Measurements from ENCODE around the gene RBMX2. TPM values are rescaled to one million over a fixed set of nuclear protein-coding genes. Genes with fewer than 3 reads are reported as not detected.

RBMX2 gene
- total and polyA plus RNA-seq, 11 donors, result 7.4 to 12.6 (median 11.0) TPM

- H3K9me3 ChIP-seq, result no peaks in the 10 kb centered on the region
- TF ChIP-seq CTCF (IDR thresholded peaks at IDR 0.05) (no peak), POLR2A (IDR thresholded peaks at IDR 0.05) (no peak)
- H3K4me1 ChIP-seq, result no peaks in the 10 kb centered on the region
- H3K4me3 ChIP-seq, result no peak within 1 kb of the TSS
- H3K27me3 ChIP-seq, result peaks cover 0 to 6% (median 0%) of the 10 kb centered on the region in 9 donors
- DNase-seq, result no peak
- 61 to 83% (median 67%) methylated on average over 4 of the region's 4 CpGs for WGBS, 4 donors
- intact Hi-C loops (cut with DNase I), result no loop called here
- no peaks in the 10 kb centered on the region for H3K36me3 ChIP-seq
- no peak within 1 kb of the TSS for H3K27ac ChIP-seq
- ATAC-seq, result no peak
Measured at GRCh38 chrX:130385520-130385919, 16.3 kb upstream of the RBMX2 start, which contains the start of gene GPR119. GPR119 (minus strand) TSS chrX:130385674; CDS start chrX:130385447, 227 bp downstream.

DNA sequence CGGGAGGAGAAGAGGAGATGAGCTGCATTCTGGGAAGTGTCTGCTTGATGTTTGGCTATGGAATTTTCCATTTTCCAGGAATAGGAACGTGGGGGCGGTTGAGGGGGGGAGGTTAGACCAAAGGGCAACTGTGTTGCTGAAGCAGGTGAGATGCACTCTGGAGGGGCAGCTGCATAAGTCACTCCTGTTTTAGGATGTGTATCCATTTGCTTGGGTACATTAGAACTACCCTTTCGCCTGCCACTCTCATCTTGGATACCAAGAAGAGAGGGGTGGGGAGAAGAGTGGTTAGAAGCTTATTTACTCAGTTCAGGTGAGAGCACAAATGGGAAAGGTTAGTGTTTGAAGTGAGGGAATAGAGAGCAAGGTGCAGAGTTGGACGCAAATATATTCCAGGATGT, 15.4 kb upstream of the RBMX2 start:
- ATAC-seq, result no peak
- Histone ChIP-seq H3K27me3 (peaks cover 0 to 11% (median 0%) of the 10 kb centered on the region in 9 donors), H3K36me3 (no peaks in the 10 kb centered on the region), H3K4me1 (no peaks in the 10 kb centered on the region), H3K27ac (no peak overlapping the region), H3K4me3 (no peak overlapping the region), H3K9me3 (no peaks in the 10 kb centered on the region)
- 66 to 70% (median 67%) methylated on average over 5 of the region's 5 CpGs for WGBS, 4 donors
- TF ChIP-seq POLR2A (IDR thresholded peaks at IDR 0.05) (no peak), CTCF (IDR thresholded peaks at IDR 0.05) (no peak)
- DNase-seq, result no peak
- intact Hi-C loops (cut with DNase I), result no loop called here

DNA sequence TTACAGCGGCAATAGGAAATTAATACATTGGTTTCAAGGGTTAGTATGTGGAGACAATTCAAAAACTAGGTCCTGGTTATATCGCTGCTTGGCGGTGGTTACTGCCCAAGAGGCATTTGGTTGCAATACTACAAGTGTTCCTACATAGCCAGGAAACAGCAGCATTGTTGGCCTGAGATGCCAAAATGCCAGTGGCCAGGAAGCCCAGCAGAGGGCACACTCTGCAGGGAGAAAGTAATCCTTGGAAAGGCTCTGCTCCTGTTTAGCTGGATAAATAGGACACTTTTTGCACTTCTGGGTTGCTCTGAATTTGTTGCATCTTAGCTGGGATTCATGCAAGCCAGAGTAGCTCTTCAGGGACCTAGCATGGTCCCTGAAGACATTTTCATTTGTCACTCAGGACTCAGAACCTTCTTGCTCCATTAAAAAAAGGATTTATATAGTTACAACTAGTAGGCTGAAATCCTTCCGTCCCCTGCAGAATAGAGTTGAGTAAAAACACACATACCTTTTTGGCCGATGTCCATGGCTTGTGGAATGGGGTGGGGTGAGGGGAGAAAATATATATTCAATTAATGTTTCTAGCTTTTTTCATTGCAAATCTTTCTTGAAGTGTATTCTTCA, 8.2 kb upstream of the RBMX2 start:
- ATAC-seq, result peak in 2 of 4 donors; percentile 43 to 72
- H3K9me3 ChIP-seq, result no peaks in the 10 kb centered on the region

More for the DNA sequence above, 8.2 kb upstream of the RBMX2 start:
- intact Hi-C loops (cut with DNase I), result loop anchor here in 7 of 10 donors (5.0 to 10.0 kb wide), 2 partner anchors 521 to 524 kb away; no protein-coding TSS in a partner anchor
- Histone ChIP-seq H3K27ac (no peak overlapping the region), H3K27me3 (peaks cover 0 to 32% (median 0%) of the 10 kb centered on the region in 9 donors), H3K36me3 (no peaks in the 10 kb centered on the region), H3K4me3 (no peak overlapping the region), H3K4me1 (no peaks in the 10 kb centered on the region)
- WGBS, 4 donors, result 35 to 42% (median 38%) methylated on average over 5 of the region's 5 CpGs
- DNase-seq, result peak in 3 of 5 donors; percentile 9 to 39 (median 27)
- TF ChIP-seq CTCF (IDR thresholded peaks at IDR 0.05), result peak; percentile 39 to 59 (median 50)
- no peak for TF ChIP-seq POLR2A (IDR thresholded peaks at IDR 0.05)

Data from heart left ventricle (tissue), 16 donors.